ENCODE data around the gene METTL25B. TPM values are rescaled to one million over a fixed set of nuclear protein-coding genes. Genes with fewer than 3 reads are reported as not detected.

METTL25B gene
- 22.7 to 26.6 TPM (median 25.3 TPM) in 5 replicates for total RNA-seq (2022; extraction: Qiagen RNA extraction)

GRCh38 chr1:156727926-156728598 is at the start of gene METTL25B:
Gene METTL25B, plus strand, starts transcription at chr1:156728469. Its CDS starts 636 bp downstream, at chr1:156729105.

DNA sequence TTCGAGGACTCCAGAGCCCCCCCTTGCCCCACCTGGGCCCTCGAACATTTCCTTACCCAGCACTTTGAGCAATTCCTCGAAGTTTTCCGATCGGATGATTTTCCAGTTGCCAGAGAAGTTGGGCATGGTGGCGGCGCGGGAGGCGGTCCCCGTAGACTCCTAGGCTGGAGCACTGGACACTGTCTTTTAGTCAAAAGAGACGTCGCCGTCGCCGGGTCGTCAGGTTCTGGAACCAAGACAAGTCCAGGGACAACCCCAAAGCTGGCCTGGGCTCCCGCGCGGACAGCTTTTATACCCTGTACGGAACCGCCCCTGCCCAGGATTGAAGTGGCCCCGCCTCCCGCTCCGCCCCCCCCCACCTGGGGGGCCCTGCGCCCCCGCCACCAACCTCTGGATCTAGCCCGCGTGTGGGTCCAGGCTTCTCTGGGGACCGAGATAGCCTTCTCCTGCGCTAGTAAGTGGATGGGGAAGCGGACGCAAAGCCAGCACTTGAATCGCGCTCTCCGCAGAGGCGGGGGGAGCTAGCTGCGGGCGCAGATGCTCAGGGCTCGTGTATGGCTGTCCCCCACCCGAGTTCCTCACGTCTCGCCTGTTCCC is 22.9 kb upstream of the METTL25B start, which contains the start of gene CRABP2:
Gene CRABP2 (minus strand): TSS at position 263 of the 597 bp plus-strand sequence. CDS start 137 bp downstream, at position 126.

DNA sequence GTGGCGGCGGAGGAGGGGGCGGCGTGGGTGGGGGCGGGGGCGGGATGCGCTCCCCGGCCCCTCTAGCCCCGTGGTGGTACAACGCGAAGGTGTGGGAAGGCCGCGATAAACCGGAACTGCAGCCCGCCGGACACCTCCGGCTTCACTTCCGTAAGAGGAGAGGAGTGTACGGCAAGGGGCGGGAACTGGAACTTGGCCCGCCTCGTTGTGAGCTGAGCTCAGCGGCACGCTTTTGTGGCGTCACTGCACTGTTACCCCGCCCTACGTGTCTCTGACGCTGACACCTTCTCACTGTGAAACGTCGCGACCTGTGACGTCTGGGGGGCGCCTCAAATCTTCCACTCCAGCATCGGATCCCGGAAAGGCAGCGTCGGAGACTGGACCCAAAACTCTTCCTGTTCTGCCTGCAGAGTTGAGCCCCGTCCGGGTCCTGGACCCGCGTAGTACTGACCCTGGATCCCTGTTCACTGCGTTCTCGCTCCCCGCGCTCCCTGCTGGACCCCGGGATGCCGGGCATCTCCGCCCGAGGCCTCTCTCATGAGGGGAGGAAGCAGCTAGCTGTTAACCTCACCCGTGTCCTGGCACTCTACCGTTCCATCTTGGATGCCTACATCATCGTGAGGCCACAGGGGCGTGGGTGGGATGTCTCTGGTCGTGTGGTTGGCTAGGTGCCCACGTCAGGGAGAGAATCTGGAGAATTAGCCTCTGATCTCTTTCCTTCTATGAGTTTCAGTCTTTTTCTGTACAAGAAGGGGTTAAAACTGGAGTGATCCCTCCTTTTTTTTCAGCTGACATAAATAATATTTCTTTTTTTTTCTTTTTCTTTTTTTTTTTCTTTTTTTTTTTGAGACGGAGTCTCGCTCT is 562 bp downstream of the METTL25B start, which contains the start of gene ISG20L2:
Gene ISG20L2 (minus strand): TSS at position 168 of the 864 bp plus-strand sequence. CDS start 1,114 bp downstream, outside the sequence.

DNA sequence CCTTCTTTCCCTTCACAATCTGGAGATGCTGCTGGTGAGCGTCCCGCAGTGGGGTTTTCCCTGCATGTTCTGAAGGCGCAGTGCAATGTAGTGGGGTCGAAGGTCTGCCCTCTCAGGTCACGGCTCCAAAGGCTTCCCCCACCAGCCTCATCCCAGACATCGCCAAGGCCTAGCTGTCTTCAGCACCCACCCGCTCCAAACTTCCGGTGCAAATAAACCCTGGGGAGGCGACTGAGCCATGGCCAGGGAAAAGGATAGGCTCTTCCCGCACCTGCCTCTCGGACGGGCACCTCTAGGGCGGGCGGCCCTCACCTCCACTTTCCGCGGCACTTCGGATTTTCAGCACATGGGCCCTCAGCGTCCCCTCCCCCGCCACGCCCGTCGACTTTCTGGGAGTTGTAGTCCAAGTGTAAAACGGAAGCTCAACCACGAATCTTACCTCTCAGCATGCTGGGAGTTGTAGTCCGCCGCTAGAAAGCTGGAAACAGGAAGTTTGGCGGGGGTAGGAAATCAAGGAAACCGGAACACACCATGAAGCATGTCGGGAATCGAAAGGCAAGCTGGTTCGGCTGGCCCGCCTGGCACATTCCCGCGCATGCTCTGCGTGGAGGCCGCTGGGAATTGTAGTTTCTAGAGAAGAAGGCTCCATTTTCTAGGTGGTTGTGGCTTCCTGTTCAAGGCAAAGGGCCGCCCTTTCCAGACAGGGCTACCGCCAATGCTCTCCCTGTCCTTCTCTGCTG is 12.6 kb downstream of the METTL25B start, which contains the start of gene MRPL24:
Gene MRPL24 (minus strand): TSS at position 348 of the 740 bp plus-strand sequence. CDS start 2,384 bp downstream, outside the sequence.

DNA sequence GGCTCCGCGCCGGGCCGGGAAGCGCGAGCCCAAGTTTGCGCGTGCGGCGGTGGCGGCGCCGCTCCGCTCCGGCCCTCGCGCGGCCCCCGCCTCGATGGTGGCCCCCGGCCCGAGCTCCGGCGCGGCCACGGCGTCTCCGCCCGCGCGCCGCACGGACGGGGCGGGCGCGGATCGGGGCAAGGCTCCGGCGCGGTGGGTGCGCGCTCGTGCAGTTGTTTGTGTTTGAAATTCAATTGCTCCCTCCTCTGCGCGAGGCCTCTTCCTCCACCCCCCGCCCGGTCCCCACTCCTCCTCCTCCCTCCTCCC is 23.1 kb downstream of the METTL25B start, which contains the start of gene HDGF:
Gene HDGF (minus strand): TSS at position 225 of the 306 bp plus-strand sequence. CDS start 246 bp downstream, outside the sequence.

GRCh38 chr1:156767101-156767878 is 39.0 kb downstream of the METTL25B start, which contains the start of gene PRCC:
Gene PRCC, plus strand, starts transcription at chr1:156767535. Its CDS starts 237 bp downstream, at chr1:156767772.

Other genes with a start within 250 kb of the METTL25B start
- 23.9 to 32.3 TPM (median 27.1 TPM) in 5 replicates for gene MEF2D, start 227.7 kb upstream of the METTL25B start, total RNA-seq (2022; extraction: Qiagen RNA extraction)
- 13.4 to 17.9 TPM (median 16.5 TPM) in 5 replicates for gene IQGAP3, start 155.9 kb upstream of the METTL25B start, total RNA-seq (2022; extraction: Qiagen RNA extraction)
- gene TTC24, start 148.7 kb upstream of the METTL25B start, total RNA-seq (2022; extraction: Qiagen RNA extraction), result not detected in 5 replicates
- 138 to 170 TPM (median 165 TPM) in 5 replicates for gene NAXE, start 136.7 kb upstream of the METTL25B start, total RNA-seq (2022; extraction: Qiagen RNA extraction)
- 60.8 to 107 TPM (median 64.5 TPM) in 5 replicates for gene GPATCH4, start 127.0 kb upstream of the METTL25B start, total RNA-seq (2022; extraction: Qiagen RNA extraction)
- 0.14 to 0.47 TPM (median 0.20 TPM) in 5 replicates for gene HAPLN2, start 109.1 kb upstream of the METTL25B start, total RNA-seq (2022; extraction: Qiagen RNA extraction)
- gene BCAN, start 86.4 kb upstream of the METTL25B start, total RNA-seq (2022; extraction: Qiagen RNA extraction), result 0.12 to 0.13 TPM in 2 of 5 replicates, not detected in the others
- 1.0 to 1.5 TPM (median 1.2 TPM) in 5 replicates for gene NES, start 51.1 kb upstream of the METTL25B start, total RNA-seq (2022; extraction: Qiagen RNA extraction)
- gene CRABP2, start 22.9 kb upstream of the METTL25B start, total RNA-seq (2022; extraction: Qiagen RNA extraction), result 7.2 to 12.0 TPM (median 7.8 TPM) in 5 replicates
- 37.3 to 57.8 TPM (median 43.3 TPM) in 5 replicates for gene ISG20L2, start 297 bp downstream of the METTL25B start, total RNA-seq (2022; extraction: Qiagen RNA extraction)
- gene MRPL24, start 12.6 kb downstream of the METTL25B start, total RNA-seq (2022; extraction: Qiagen RNA extraction), result 166 to 208 TPM (median 194 TPM) in 5 replicates
- 410 to 475 TPM (median 429 TPM) in 5 replicates for gene HDGF, start 23.2 kb downstream of the METTL25B start, total RNA-seq (2022; extraction: Qiagen RNA extraction)
- 69.9 to 79.4 TPM (median 75.6 TPM) in 5 replicates for gene PRCC, start 39.1 kb downstream of the METTL25B start, total RNA-seq (2022; extraction: Qiagen RNA extraction)
- gene SH2D2A, start 88.4 kb downstream of the METTL25B start, total RNA-seq (2022; extraction: Qiagen RNA extraction), result 3.0 to 3.8 TPM (median 3.7 TPM) in 5 replicates
- gene INSRR, start 130.6 kb downstream of the METTL25B start, total RNA-seq (2022; extraction: Qiagen RNA extraction), result not detected in 5 replicates
- gene NTRK1, start 132.4 kb downstream of the METTL25B start, total RNA-seq (2022; extraction: Qiagen RNA extraction), result 0.09 to 0.25 TPM (median 0.18 TPM) in 5 replicates
- 5.9 to 7.6 TPM (median 6.4 TPM) in 5 replicates for gene PEAR1, start 165.2 kb downstream of the METTL25B start, total RNA-seq (2022; extraction: Qiagen RNA extraction)
- gene LRRC71, start 192.2 kb downstream of the METTL25B start, total RNA-seq (2022; extraction: Qiagen RNA extraction), result 0.05 to 0.23 TPM (median 0.17 TPM) in 5 replicates

Data from A549 treated with Hydrocortisone at 1 μM for 4 hours (cell line).